ENCODE results near the gene WBP4. TPM values are rescaled to one million over a fixed set of nuclear protein-coding genes. Genes with fewer than 3 reads are reported as not detected.

The WBP4 gene
- total and polyA plus RNA-seq, 9 of the 15 experiments (the other 6 are each of a cell fraction or from before 2014, with no cell fraction given): 5.5 to 12.2 (median 7.9) TPM

- no peak for ATAC-seq
- peaks cover 2 to 5% of the 10 kb centered on the region in 2 experiments; a peak in 3 of 5 replicates for H3K4me1 ChIP-seq (replicated peaks in 1 of 2; ENCODE audit: control insufficient read depth in 2 of 2, insufficient read depth in 2 of 2, low read length in 2 of 2)
- H3K9ac ChIP-seq (ENCODE audit: insufficient read depth in 1 of 2, low read depth in 2 of 2, low read length in 2 of 2): no peak overlapping the region
- no peaks in the 10 kb centered on the region for H3K27me3 ChIP-seq (ENCODE audit: control insufficient read depth in 2 of 2, insufficient read depth in 2 of 2, low read length in 2 of 2)
- H3K4me3 ChIP-seq: no peak overlapping the region
- H4K20me1 ChIP-seq (replicated peaks; ENCODE audit: control insufficient read depth, insufficient read depth, low read length): no peaks in the 10 kb centered on the region
- H3K4me2 ChIP-seq (ENCODE audit: insufficient read depth, low read length): no peak overlapping the region
- in situ Hi-C loops (cut with MboI) (no loop called here), intact Hi-C loops (cut with micrococcal nuclease) (no loop called here)
- WGBS (ENCODE audit: insufficient coverage, low coverage, missing lambda C conversion rate): 48% methylated on average over 7 of the region's 7 CpGs
- H3K9me3 ChIP-seq (replicated peaks; ENCODE audit: control insufficient read depth, insufficient read depth, low read depth, low read length): no peaks in the 10 kb centered on the region
- FAIRE-seq: no peak
- no peak for DNase-seq (ENCODE audit: extremely low read depth in 1 of 4, low spot score in 3 of 4)
- TF ChIP-seq ZNF146 (CRISPR knock-in tag; IDR thresholded peaks at IDR 0.05; ENCODE audit: unreplicated experiment) (no peak), BMI1 (IDR thresholded peaks at IDR 0.05; ENCODE audit: low read length) (no peak), RCOR1 (IDR thresholded peaks at IDR 0.05; ENCODE audit: borderline replicate concordance in 1 of 2, low read depth in 2 of 2, low read length in 2 of 2) (no peak), TCF7L2 (IDR thresholded peaks at IDR 0.05; ENCODE audit: low read depth, low read length) (no peak), CGGBP1 (CRISPR knock-in tag; IDR thresholded peaks at IDR 0.05) (no peak), ZNF551 (CRISPR knock-in tag; IDR thresholded peaks at IDR 0.05) (no peak), ZNF133 (CRISPR knock-in tag; IDR thresholded peaks at IDR 0.05) (no peak), PRMT5 (CRISPR knock-in tag; IDR thresholded peaks at IDR 0.05) (no peak), PURB (CRISPR knock-in tag; IDR thresholded peaks at IDR 0.05; ENCODE audit: low read depth) (no peak)
- H3K36me3 ChIP-seq (ENCODE audit: control insufficient read depth, insufficient read depth, low read length): no peaks in the 10 kb centered on the region
- POLR2A ChIA-PET: no interaction called here
- H3K27ac ChIP-seq (ENCODE audit: extremely low read depth, low read depth, low read length): no peak overlapping the region
- H3K9me1 ChIP-seq (ENCODE audit: control insufficient read depth, insufficient read depth, low read length): no peaks in the 10 kb centered on the region
- H3K79me2 ChIP-seq (ENCODE audit: control insufficient read depth, insufficient read depth, low read length): no peaks in the 10 kb centered on the region
- no TSS peak for BruUV-seq (replicated peaks)
- CTCF ChIA-PET (ENCODE audit: low intra/inter-chr PET ratio): no interaction called here
- no peak overlapping the region for H2AFZ ChIP-seq (ENCODE audit: low read depth, low read length)
These were observed 50.1 kb downstream of the WBP4 start for GRCh38 chr13:41111454-41111853.

All from K562 (cell line).